Measurements from ENCODE around the gene GNAO1. TPM values are rescaled to one million over a fixed set of nuclear protein-coding genes. Genes with fewer than 3 reads are reported as not detected.

Gene GNAO1
- polyA plus RNA-seq, result 0.05 to 0.26 TPM (median 0.13 TPM) in 3 replicates
- polyA plus RNA-seq (2011; ENCODE audit: low read depth), result 0.86 TPM
- polyA plus RNA-seq (2011; cell fraction: cytosol; rRNA removed), result 0.04 and 0.09 TPM in 2 replicates
- 0.23 and 0.36 TPM in 2 replicates for polyA plus RNA-seq (2011; cell fraction: nucleus; rRNA removed)
- 0.15 and 0.75 TPM in 2 replicates for polyA plus RNA-seq (2012; ENCODE audit: low replicate concordance)
- polyA minus RNA-seq, result 0.33 to 0.54 TPM in 2 of 3 replicates, not detected in the other
- polyA minus RNA-seq (2011; cell fraction: cytosol; rRNA and poly(A)+ RNA removed), result not detected
- 0.21 TPM in 1 of 2 replicates, not detected in the other for polyA minus RNA-seq (2011; cell fraction: nucleus; rRNA and poly(A)+ RNA removed)

- FAIRE-seq (no peak), DNase-seq (ENCODE audit: low read depth, low spot score) (no peak)
- Histone ChIP-seq H3K4me2 (ENCODE audit: control insufficient read depth, extremely low read depth, insufficient read depth, low read depth, low read length) (peak within 1 kb of the TSS; percentile 64), H3K79me2 (ENCODE audit: control insufficient read depth, insufficient read depth, low read length) (no peaks in the 10 kb centered on the region), H3K9ac (ENCODE audit: control insufficient read depth, extremely low read depth, insufficient read depth, low read length) (no peak within 1 kb of the TSS), H3K4me3 (ENCODE audit: control insufficient read depth in 2 of 3, extremely low read depth in 1 of 3, insufficient read depth in 2 of 3, low read depth in 1 of 3, low read length in 3 of 3) (peak within 1 kb of the TSS; percentile 40 to 58 (median 42)), H3K9me1 (ENCODE audit: control insufficient read depth, extremely low read depth, insufficient read depth, low read length) (no peaks in the 10 kb centered on the region), H3K27ac (ENCODE audit: control insufficient read depth, insufficient read depth, low read length) (no peak within 1 kb of the TSS), H2AFZ (ENCODE audit: control insufficient read depth, low read length) (no peak within 1 kb of the TSS), H3K4me1 (ENCODE audit: control insufficient read depth, extremely low read depth, insufficient read depth, low read length) (no peaks in the 10 kb centered on the region), H3K9me3 (ENCODE audit: control insufficient read depth, low read depth, low read length) (no peaks in the 10 kb centered on the region), H3K27me3 (ENCODE audit: control insufficient read depth, extremely low read depth, insufficient read depth, low read length) (peaks cover 80% of the 10 kb centered on the region), H3K36me3 (ENCODE audit: control insufficient read depth in 2 of 2, extremely low read depth in 1 of 2, insufficient read depth in 2 of 2, low read length in 2 of 2) (no peaks in the 10 kb centered on the region), H4K20me1 (ENCODE audit: control insufficient read depth, extremely low read depth, insufficient read depth, low read length) (no peaks in the 10 kb centered on the region)
- TF ChIP-seq CTCF (optimal IDR thresholded peaks at IDR 0.05 in 1 of 3, IDR thresholded peaks at IDR 0.05 in 1 of 3, conservative IDR thresholded peaks at IDR 0.05 in 1 of 3; ENCODE audit: extremely low read depth in 1 of 3, insufficient read depth in 2 of 3, low read length in 3 of 3) (no peak), EZH2 (IDR thresholded peaks at IDR 0.05; ENCODE audit: low read length) (no peak)
- dilution Hi-C loops (cut with MboI; ENCODE audit: extremely low pct_ligation_motif_present, low sequenced_read_pairs), result no loop called here
These were observed at the start of gene GNAO1 for GRCh38 chr16:56191156-56191815. Gene GNAO1, plus strand, starts transcription at chr16:56191489. Its CDS starts 747 bp downstream, at chr16:56192236.

GRCh38 chr16:56143666-56144065 is 47.6 kb upstream of the GNAO1 start:
- Histone ChIP-seq H3K27ac (ENCODE audit: control insufficient read depth, insufficient read depth, low read length) (no peak overlapping the region), H3K27me3 (ENCODE audit: control insufficient read depth, extremely low read depth, insufficient read depth, low read length) (no peaks in the 10 kb centered on the region), H3K4me2 (ENCODE audit: control insufficient read depth, extremely low read depth, insufficient read depth, low read depth, low read length) (no peak overlapping the region), H3K9me1 (ENCODE audit: control insufficient read depth, extremely low read depth, insufficient read depth, low read length) (no peaks in the 10 kb centered on the region), H3K4me3 (ENCODE audit: control insufficient read depth in 2 of 3, extremely low read depth in 1 of 3, insufficient read depth in 2 of 3, low read depth in 1 of 3, low read length in 3 of 3) (no peak overlapping the region), H4K20me1 (ENCODE audit: control insufficient read depth, extremely low read depth, insufficient read depth, low read length) (no peaks in the 10 kb centered on the region), H3K4me1 (ENCODE audit: control insufficient read depth, extremely low read depth, insufficient read depth, low read length) (no peaks in the 10 kb centered on the region), H2AFZ (ENCODE audit: control insufficient read depth, low read length) (no peak overlapping the region), H3K9me3 (ENCODE audit: control insufficient read depth, low read depth, low read length) (no peaks in the 10 kb centered on the region), H3K36me3 (ENCODE audit: control insufficient read depth in 2 of 2, extremely low read depth in 1 of 2, insufficient read depth in 2 of 2, low read length in 2 of 2) (no peaks in the 10 kb centered on the region), H3K9ac (ENCODE audit: control insufficient read depth, extremely low read depth, insufficient read depth, low read length) (no peak overlapping the region), H3K79me2 (ENCODE audit: control insufficient read depth, insufficient read depth, low read length) (no peaks in the 10 kb centered on the region)
- no peak for FAIRE-seq
- no peak for TF ChIP-seq EZH2 (IDR thresholded peaks at IDR 0.05; ENCODE audit: low read length)
- dilution Hi-C loops (cut with MboI; ENCODE audit: extremely low pct_ligation_motif_present, low sequenced_read_pairs), result no loop called here
- no peak for DNase-seq (ENCODE audit: low read depth, low spot score)

Data from keratinocyte (primary cell).